H1 (cell line): ENCODE measurements around the gene RAB1B. TPM values are rescaled to one million over a fixed set of nuclear protein-coding genes. Genes with fewer than 3 reads are reported as not detected.
"Not testable (repeated sequence)": the region's sequence is repeated elsewhere in the genome, so short reads cannot be mapped to it uniquely, and the experiment has no call there.

Source experiments
- CTCF ChIA-PET: fragments of 300-600 bp; sonication (Branson Sonifier 250); formaldehyde crosslinking; loops from one replicate; lab custom pipeline; 2021; ENCODE audit not compliant: partially characterized antibody; lab: Charles Lee
- POLR2A ChIA-PET: fragments of 300-600 bp; sonication (Branson Sonifier 250); formaldehyde crosslinking; loops from one replicate; lab custom pipeline; 2021; ENCODE audit warnings: inconsistent platforms; ENCODE audit not compliant: partially characterized antibody; lab: Charles Lee
- DNase-seq, 2 experiments: peaks; one replicate each; pipeline versions ENCODE4 v3.0.0 to v3.0.0-alpha.2; 2010 to 2022; ENCODE audit warnings: low spot score in 2 of 2, low read depth in 1 of 2, mixed read lengths in 1 of 2
- FAIRE-seq: peaks from 2 replicates; lab custom pipeline; 2011; peaks lifted over from hg19 to GRCh38; lab: Jason Lieb, UNC
- H2AFZ ChIP-seq: 2 replicates; pipeline ENCODE4 v1.8.1; 2012; ENCODE audit warnings: low read length, inconsistent platforms
- H2AK5ac ChIP-seq: 2 replicates; pipeline ENCODE4 v1.6.1; 2013; ENCODE audit warnings: low read depth, low read length
- H2BK120ac ChIP-seq: replicated peaks from 2 replicates; pipeline ENCODE3; 2013; ENCODE audit warnings: low read depth, low read length, inconsistent platforms
- H2BK12ac ChIP-seq: 2 replicates; pipeline ENCODE4 v1.6.1; 2013; ENCODE audit warnings: low read depth, low read length
- H2BK15ac ChIP-seq: 2 replicates; pipeline ENCODE4 v1.6.1; 2013; ENCODE audit warnings: low read length
- H2BK20ac ChIP-seq: 2 replicates; pipeline ENCODE4 v1.6.1; 2013; ENCODE audit warnings: low read length
- H2BK5ac ChIP-seq: 2 replicates; pipeline ENCODE4 v1.6.1; 2013; ENCODE audit warnings: low read depth, low read length
- H3K14ac ChIP-seq: 2 replicates; pipeline ENCODE4 v1.6.1; 2013; ENCODE audit warnings: inconsistent platforms; ENCODE audit not compliant: insufficient read length
- H3K18ac ChIP-seq: 2 replicates; pipeline ENCODE4 v1.6.1; 2013; ENCODE audit warnings: low read length; ENCODE audit errors: extremely low read depth
- H3K23ac ChIP-seq: 2 replicates; pipeline ENCODE4 v1.6.1; 2013; ENCODE audit warnings: inconsistent platforms; ENCODE audit not compliant: insufficient read length
- H3K23me2 ChIP-seq: 2 replicates; pipeline ENCODE4 v1.6.1; 2013; ENCODE audit warnings: low read depth, low read length
- H3K27ac ChIP-seq: 2 replicates; pipeline ENCODE4 v1.6.1; 2011; ENCODE audit warnings: low read depth, low read length, inconsistent platforms
- H3K27me3 ChIP-seq, 4 experiments: replicated peaks in 1 of 4; 1 replicate in 1 of 4; 2 replicates in 3 of 4; pipeline versions ENCODE4 v1.6.1 to v1.8.1; 2011 to 2013; ENCODE audit warnings: low read length in 3 of 4, mild to moderate bottlenecking in 3 of 4, inconsistent platforms in 2 of 4, mixed read lengths in 2 of 4, moderate library complexity in 1 of 4; ENCODE audit not compliant: control insufficient read depth in 3 of 4, insufficient read depth in 3 of 4; ENCODE audit errors: extremely low read depth in 1 of 4
- H3K36me3 ChIP-seq, 4 experiments: 2 replicates each; pipeline versions ENCODE4 v1.6.1 to v1.8.1; 2011 to 2013; ENCODE audit warnings: mild to moderate bottlenecking in 4 of 4, low read length in 3 of 4, moderate library complexity in 2 of 4, control low read depth in 1 of 4, inconsistent platforms in 1 of 4; ENCODE audit not compliant: insufficient read depth in 4 of 4, control insufficient read depth in 2 of 4
- H3K4ac ChIP-seq: replicated peaks from 2 replicates; pipeline ENCODE3; 2013; ENCODE audit warnings: low read length, low read depth, mixed read lengths, inconsistent platforms; ENCODE audit not compliant: insufficient read length
- H3K4me1 ChIP-seq, 4 experiments: replicated peaks in 1 of 4; 1 replicate in 1 of 4; 2 replicates in 3 of 4; pipeline versions ENCODE4 v1.6.1 to v1.8.1; 2011 to 2013; ENCODE audit warnings: low read length in 3 of 4, inconsistent platforms in 2 of 4, mixed read lengths in 1 of 4; ENCODE audit not compliant: insufficient read depth in 4 of 4, control insufficient read depth in 3 of 4
- H3K4me2 ChIP-seq, 2 experiments: 2 replicates each; pipeline versions ENCODE4 v1.6.1 to v1.8.1; 2011 to 2013; ENCODE audit warnings: low read depth in 2 of 2, low read length in 2 of 2, control low read depth in 1 of 2, inconsistent platforms in 1 of 2, mild to moderate bottlenecking in 1 of 2; ENCODE audit not compliant: insufficient read depth in 1 of 2
- H3K4me3 ChIP-seq, 4 experiments: fragments of 200-600, 300-600 bp in 1 of 4; sonication (generic), shearing (Covaris generic), sonication (Bioruptor Twin) in 1 of 4; 2 replicates each; pipeline versions ENCODE4 v1.5.1 to v1.8.1; 2011 to 2016; ENCODE audit warnings: low read length in 4 of 4, low read depth in 3 of 4, control low read depth in 2 of 4, inconsistent platforms in 2 of 4, mild to moderate bottlenecking in 2 of 4, mixed read lengths in 1 of 4, moderate library complexity in 1 of 4; ENCODE audit not compliant: insufficient read depth in 2 of 4; ENCODE audit errors: extremely low read depth in 1 of 4
- H3K56ac ChIP-seq: replicated peaks from 2 replicates; pipeline ENCODE3; 2013; ENCODE audit warnings: low read depth, mild to moderate bottlenecking, mixed read lengths, low read length, inconsistent platforms; ENCODE audit not compliant: insufficient read length
- H3K79me1 ChIP-seq: 2 replicates; pipeline ENCODE4 v1.6.1; 2013; ENCODE audit warnings: low read depth, low read length, control low read depth
- H3K79me2 ChIP-seq, 2 experiments: 2 replicates each; pipeline versions ENCODE4 v1.6.1 to v1.8.1; 2012 to 2013; ENCODE audit warnings: low read length in 2 of 2, mild to moderate bottlenecking in 2 of 2, inconsistent platforms in 1 of 2; ENCODE audit not compliant: insufficient read depth in 2 of 2, control insufficient read depth in 1 of 2
- H3K9ac ChIP-seq, 4 experiments: replicated peaks in 1 of 4; 1 replicate in 1 of 4; 2 replicates in 3 of 4; pipeline versions ENCODE4 v1.6.1 to v1.8.1; 2011 to 2013; ENCODE audit warnings: low read depth in 3 of 4, low read length in 3 of 4, control low read depth in 2 of 4, mild to moderate bottlenecking in 2 of 4, moderate library complexity in 2 of 4, inconsistent platforms in 1 of 4; ENCODE audit errors: extremely low read depth in 1 of 4
- H3K9me3 ChIP-seq, 2 experiments: 2 replicates each; pipeline versions ENCODE4 v1.6.1 to v1.8.1; 2012 to 2013; ENCODE audit warnings: mild to moderate bottlenecking in 2 of 2, moderate library complexity in 2 of 2, control low read depth in 1 of 2, inconsistent platforms in 1 of 2, low read depth in 1 of 2, low read length in 1 of 2, mixed read lengths in 1 of 2; ENCODE audit not compliant: insufficient read depth in 2 of 2
- H4K20me1 ChIP-seq, 2 experiments: replicated peaks in 1 of 2; 2 replicates each; pipeline versions ENCODE3 to v1.8.1; 2011 to 2013; ENCODE audit warnings: inconsistent platforms in 2 of 2, low read length in 2 of 2, mild to moderate bottlenecking in 1 of 2; ENCODE audit not compliant: insufficient read depth in 2 of 2, control insufficient read depth in 1 of 2
- H4K5ac ChIP-seq: 2 replicates; pipeline ENCODE4 v1.6.1; 2013; ENCODE audit warnings: low read length, low read depth, mixed read lengths, inconsistent platforms; ENCODE audit not compliant: insufficient read length
- H4K8ac ChIP-seq: 2 replicates; pipeline ENCODE4 v1.8.0; 2013; ENCODE audit warnings: mild to moderate bottlenecking, moderate library complexity, low read length, inconsistent platforms; ENCODE audit not compliant: insufficient read depth; ENCODE audit errors: extremely low read depth
- H4K91ac ChIP-seq: replicated peaks from 2 replicates; pipeline ENCODE3; 2013; ENCODE audit warnings: low read length, mixed read lengths, inconsistent platforms; ENCODE audit not compliant: insufficient read length
- WGBS, 2 experiments: shearing (Covaris generic) in 1 of 2; methylation state at CpG; one replicate each; pipeline versions ENCODE4 v1.1.6 to v1.1.7; 2013 to 2015; ENCODE audit warnings: low lambda C conversion rate in 2 of 2, mixed read lengths in 2 of 2, inconsistent platforms in 1 of 2, low coverage in 1 of 2, missing lambda C conversion rate in 1 of 2; ENCODE audit not compliant: insufficient replicate concordance in 2 of 2, insufficient coverage in 1 of 2, insufficient read length in 1 of 2; ENCODE audit errors: extremely low coverage in 1 of 2, missing lambda C conversion rate in 1 of 2; 5-methylcytosine and 5-hydroxymethylcytosine counted together
- polyA plus RNA-seq, 7 experiments: library from polyadenylated mRNA; depleted of rRNA in 3 of 7; stranded (reverse) in 5 of 7; unstranded in 2 of 7; fragments of >200 nt in 5 of 7; fragments of 200-250 nt in 2 of 7; gene quantifications; 1 replicate in 5 of 7; 2 replicates in 1 of 7; 4 replicates in 1 of 7; pipeline versions ENCODE4 v1.2.1 to v1.2.3, GENCODE V29; 2011 to 2013; ENCODE audit warnings: missing spikeins in 2 of 7, mixed read lengths in 2 of 7
- total RNA-seq: library from RNA; stranded (reverse); fragmentation: NEBNext Ultra II Directional; extraction: Animal tissue kit (Norgen Biotek cat#: 25700); gene quantifications from 2 replicates; pipeline ENCODE4 v1.2.1, GENCODE V29; 2021

The RAB1B gene
- total and polyA plus RNA-seq, 2 of the 8 experiments (the other 6 are each of a cell fraction or from before 2014, with no cell fraction given) = 100 to 217 TPM

DNA sequence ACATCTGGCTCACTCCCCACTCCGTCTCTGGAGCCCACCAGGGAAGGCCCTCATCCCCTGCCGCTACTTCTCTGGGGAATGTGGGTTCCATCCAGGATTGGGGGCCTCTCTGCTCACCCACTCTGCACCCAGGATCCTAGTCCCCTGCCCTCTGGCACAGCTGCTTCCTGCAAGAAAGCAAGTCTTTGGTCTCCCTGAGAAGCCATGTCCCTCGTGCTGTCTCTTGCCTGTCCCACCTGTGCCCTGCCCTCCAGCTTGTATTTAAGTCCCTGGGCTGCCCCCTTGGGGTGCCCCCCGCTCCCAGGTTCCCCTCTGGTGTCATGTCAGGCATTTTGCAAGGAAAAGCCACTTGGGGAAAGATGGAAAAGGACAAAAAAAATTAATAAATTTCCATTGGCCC, 8.6 kb downstream of the RAB1B start:
- H4K8ac ChIP-seq, FAIRE-seq, H3K23me2 ChIP-seq, H2BK120ac ChIP-seq, H3K9me3 ChIP-seq, H4K91ac ChIP-seq, H3K14ac ChIP-seq, H3K27ac ChIP-seq, H3K18ac ChIP-seq, H2BK5ac ChIP-seq, H4K5ac ChIP-seq, H2BK20ac ChIP-seq, H2BK15ac ChIP-seq, H3K4ac ChIP-seq, H3K23ac ChIP-seq, H2AK5ac ChIP-seq, H3K27me3 ChIP-seq, H3K56ac ChIP-seq, H2AFZ ChIP-seq, H3K79me1 ChIP-seq, H3K79me2 ChIP-seq, H3K9ac ChIP-seq, DNase-seq, H2BK12ac ChIP-seq: not testable (repeated sequence)
- POLR2A ChIA-PET = interaction anchor here (0.9 to 7.9 kb wide), 9 partner anchors 8 to 36 kb away, joined by 3 to 125 read pairs (median 5); partner anchors contain the start of genes RAB1B and YIF1A
- H3K4me3 ChIP-seq = peak overlapping the region in 1 of 4 experiments; percentile 68; a peak in 1 of 8 replicates
- peaks cover 4 to 30% (median 13%) of the 10 kb centered on the region in 4 experiments for H3K36me3 ChIP-seq
- H4K20me1 ChIP-seq = peaks cover 4 to 19% of the 10 kb centered on the region in 2 experiments
- peak overlapping the region; percentile 73; a peak in 2 of 4 replicates for H3K4me2 ChIP-seq
- 67% methylated on average over 3 of the region's 4 CpGs; no CpG with 5 or more reads in 1 of the 2 experiments for WGBS, 2 experiments
- H3K4me1 ChIP-seq = peaks cover 0 to 12% (median 6%) of the 10 kb centered on the region in 4 experiments; a peak in 5 of 7 replicates
- CTCF ChIA-PET = interaction anchor here (0.5 to 1.4 kb wide), 8 partner anchors 8 to 497 kb away, joined by 3 to 6 read pairs (median 4); partner anchors contain the start of genes AP5B1, CD248, RAB1B and YIF1A
